ENCODE measurements around the gene SRD5A3.
A peak's percentile ranks its signal among the peaks of the same experiment; 100 is the strongest.

SRD5A3 gene

DNA sequence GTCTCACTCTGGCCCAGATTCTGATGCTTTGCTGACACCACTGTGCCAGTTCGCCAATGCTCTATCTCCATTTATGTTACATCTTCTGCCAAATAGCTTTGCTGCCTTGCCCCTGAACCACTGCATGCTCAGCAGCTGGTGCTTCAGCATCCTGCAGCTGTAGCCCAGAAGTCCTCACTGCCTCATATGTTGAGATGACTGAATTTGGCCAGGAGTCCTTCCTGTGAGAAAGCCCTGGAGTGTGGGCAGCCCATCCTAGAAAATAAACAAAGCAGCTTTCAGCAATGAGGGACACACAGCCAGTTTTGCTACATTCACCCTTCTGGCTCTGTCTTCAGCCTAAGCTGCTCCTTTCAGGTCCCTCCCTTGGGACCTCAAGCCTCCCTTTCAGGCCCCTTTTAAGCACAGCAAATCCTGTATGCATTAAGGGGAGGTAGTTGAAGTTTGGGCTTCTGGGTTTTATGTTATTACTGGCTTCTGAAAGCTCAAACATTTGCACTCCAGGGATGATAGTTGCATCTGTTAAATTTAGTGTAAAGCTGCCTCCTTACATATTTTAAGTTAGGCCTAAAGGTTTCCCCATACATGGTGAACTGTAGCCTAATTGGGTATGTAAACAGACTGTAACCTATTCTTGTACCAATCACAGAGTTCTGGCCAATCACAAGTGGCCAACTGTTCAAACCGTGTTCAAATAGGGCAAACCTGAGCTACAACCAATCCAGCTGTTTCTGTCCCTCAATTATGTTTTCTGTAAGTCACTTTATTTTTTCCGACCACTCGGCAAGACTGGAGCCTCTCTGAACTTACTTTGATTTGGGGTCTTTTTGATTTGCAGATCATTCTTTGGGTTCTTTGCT lies 47.6 kb downstream of the SRD5A3 start:
- Histone ChIP-seq H3K4me1 (ENCODE audit: control insufficient read depth, insufficient read depth, low read length) (peaks cover 11% of the 10 kb centered on the region), H3K27ac (ENCODE audit: insufficient read depth, low read depth, low read length, poor library complexity, severe bottlenecking) (no peak overlapping the region), H3K27me3 (ENCODE audit: control insufficient read depth, insufficient read depth, low read length, poor library complexity, severe bottlenecking) (peaks cover 3% of the 10 kb centered on the region), H3K9me3 (ENCODE audit: control insufficient read depth, low read length) (no peaks in the 10 kb centered on the region), H3K4me3 (ENCODE audit: insufficient read depth, low read depth, low read length) (no peak overlapping the region), H3K36me3 (ENCODE audit: control insufficient read depth, insufficient read depth, low read length) (no peaks in the 10 kb centered on the region)
- WGBS, 2 experiments, result 93 to 94% methylated on average over 4 of the region's 4 CpGs

GRCh38 chr4:55395218-55395528 lies 49.1 kb downstream of the SRD5A3 start:
- H3K27me3 ChIP-seq (ENCODE audit: control insufficient read depth, insufficient read depth, low read length, poor library complexity, severe bottlenecking), result peaks cover 3% of the 10 kb centered on the region
- H3K27ac ChIP-seq (ENCODE audit: insufficient read depth, low read depth, low read length, poor library complexity, severe bottlenecking), result peak overlapping the region; percentile 11
- peaks cover 17% of the 10 kb centered on the region for H3K4me1 ChIP-seq (ENCODE audit: control insufficient read depth, insufficient read depth, low read length)
- H3K4me3 ChIP-seq (ENCODE audit: insufficient read depth, low read depth, low read length), result peak overlapping the region; percentile 86
- H3K9me3 ChIP-seq (ENCODE audit: control insufficient read depth, low read length), result no peaks in the 10 kb centered on the region
- H3K36me3 ChIP-seq (ENCODE audit: control insufficient read depth, insufficient read depth, low read length), result no peaks in the 10 kb centered on the region
- WGBS, 2 experiments, result 1 to 12% methylated on average over 4 of the region's 4 CpGs

DNA sequence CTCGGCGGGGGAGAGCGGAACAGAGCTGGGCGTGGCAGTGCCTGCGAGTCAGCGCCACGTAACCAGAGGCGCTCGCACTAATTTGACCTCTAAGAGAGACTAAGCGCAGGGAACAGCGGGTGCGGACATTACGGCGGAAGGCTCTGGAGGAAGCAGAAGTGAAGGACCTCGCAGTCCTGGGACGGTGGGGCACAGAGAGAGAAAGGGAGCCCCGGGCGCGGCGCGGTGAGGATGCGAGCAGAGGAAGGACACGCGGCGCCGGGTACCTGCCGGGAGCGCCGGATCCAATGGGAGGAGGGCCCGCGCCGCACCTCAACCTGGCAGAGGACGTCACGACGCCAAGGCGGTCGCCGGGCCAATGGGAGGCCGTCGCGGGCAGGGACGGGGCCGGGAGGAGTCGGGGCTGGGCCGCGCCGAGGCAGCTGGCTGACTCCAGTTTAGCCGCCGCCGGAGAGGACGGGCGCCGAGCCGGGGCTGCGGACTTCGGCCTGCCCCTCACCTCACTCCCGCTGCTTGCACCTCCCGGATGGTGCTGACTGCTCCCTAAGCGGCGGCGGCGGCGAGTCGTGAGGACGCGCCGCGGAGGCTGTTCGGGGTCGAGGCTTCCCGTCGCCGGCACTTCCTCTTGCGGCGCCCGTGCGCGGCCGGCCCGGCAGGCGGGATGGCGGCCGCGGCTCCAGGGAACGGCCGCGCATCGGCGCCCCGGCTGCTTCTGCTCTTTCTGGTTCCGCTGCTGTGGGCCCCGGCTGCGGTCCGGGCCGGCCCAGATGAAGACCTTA lies 49.7 kb downstream of the SRD5A3 start, which contains the start of gene TMEM165:
TSS of gene TMEM165 (plus strand) at position 429 of the 779 bp plus-strand sequence. CDS start at position 662, 233 bp downstream.
- H3K9me3 ChIP-seq (ENCODE audit: control insufficient read depth, low read length), result no peaks in the 10 kb centered on the region
- 0% methylated on average over 95 of the region's 95 CpGs for WGBS, 2 experiments
- H3K27ac ChIP-seq (ENCODE audit: insufficient read depth, low read depth, low read length, poor library complexity, severe bottlenecking), result peak within 1 kb of the TSS; percentile 91
- peak within 1 kb of the TSS; percentile 86 for H3K4me3 ChIP-seq (ENCODE audit: insufficient read depth, low read depth, low read length)
- no peaks in the 10 kb centered on the region for H3K36me3 ChIP-seq (ENCODE audit: control insufficient read depth, insufficient read depth, low read length)
- H3K27me3 ChIP-seq (ENCODE audit: control insufficient read depth, insufficient read depth, low read length, poor library complexity, severe bottlenecking), result peaks cover 3% of the 10 kb centered on the region
- peaks cover 17% of the 10 kb centered on the region for H3K4me1 ChIP-seq (ENCODE audit: control insufficient read depth, insufficient read depth, low read length)

DNA sequence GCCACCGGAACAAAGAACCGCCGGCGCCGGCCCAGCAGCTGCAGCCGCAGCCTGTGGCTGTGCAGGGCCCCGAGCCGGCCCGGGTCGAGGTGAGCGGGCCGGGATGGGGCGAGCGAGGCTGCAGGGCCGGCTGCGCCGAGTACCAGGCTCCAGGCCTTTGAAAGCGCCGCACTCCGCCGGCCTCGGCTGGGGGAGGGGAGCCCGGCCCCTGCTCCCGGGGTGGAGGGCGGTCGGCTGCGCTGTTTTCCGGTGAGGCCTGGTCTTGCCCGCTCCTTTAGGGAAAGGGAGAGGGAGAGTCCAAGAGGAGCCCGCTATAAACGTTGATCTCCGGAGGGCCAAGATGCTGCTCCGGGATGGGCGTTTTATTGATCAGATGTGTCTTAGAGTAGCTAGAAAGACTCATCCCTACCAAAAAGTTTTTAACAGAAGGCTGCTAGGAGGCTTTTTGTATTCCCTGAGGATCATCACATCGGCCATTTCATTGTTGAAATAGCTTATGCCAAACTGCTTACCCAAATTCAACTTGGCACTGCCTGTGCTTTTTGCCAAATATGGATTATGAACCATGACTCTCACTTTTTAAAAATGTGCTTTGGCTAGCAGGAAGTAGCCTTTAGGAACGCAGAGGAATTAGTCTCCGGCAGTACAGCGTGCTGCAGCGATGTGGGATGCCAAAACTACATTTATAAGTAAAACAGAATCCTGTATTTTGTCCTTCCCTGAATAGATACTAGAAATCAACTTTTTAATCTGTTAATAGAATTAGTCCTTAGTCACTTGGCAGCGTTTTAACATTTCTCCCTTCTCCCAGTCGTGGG lies 50.5 kb downstream of the SRD5A3 start:
- Histone ChIP-seq H3K27me3 (ENCODE audit: control insufficient read depth, insufficient read depth, low read length, poor library complexity, severe bottlenecking) (peaks cover 3% of the 10 kb centered on the region), H3K27ac (ENCODE audit: insufficient read depth, low read depth, low read length, poor library complexity, severe bottlenecking) (peak overlapping the region; percentile 91), H3K4me3 (ENCODE audit: insufficient read depth, low read depth, low read length) (peak overlapping the region; percentile 86), H3K4me1 (ENCODE audit: control insufficient read depth, insufficient read depth, low read length) (peaks cover 17% of the 10 kb centered on the region), H3K9me3 (ENCODE audit: control insufficient read depth, low read length) (no peaks in the 10 kb centered on the region), H3K36me3 (ENCODE audit: control insufficient read depth, insufficient read depth, low read length) (no peaks in the 10 kb centered on the region)
- WGBS, 2 experiments, result 0 to 1% methylated on average over 41 of the region's 41 CpGs

DNA sequence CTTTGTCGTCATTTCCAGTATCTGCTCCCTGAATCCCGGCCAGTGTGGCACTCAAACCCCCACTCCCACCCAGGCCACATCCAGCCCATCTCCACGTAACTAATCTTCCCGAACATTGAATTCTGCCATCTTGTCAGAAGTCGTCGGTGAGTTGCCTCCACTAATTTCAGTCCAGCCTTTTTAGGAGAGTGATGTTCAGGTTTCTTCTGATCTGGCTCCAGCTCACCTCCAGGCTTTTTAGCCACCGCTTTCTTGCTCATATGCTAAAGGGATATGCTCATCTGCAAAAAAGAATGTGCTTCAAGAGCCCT lies 51.0 kb downstream of the SRD5A3 start:
- H3K36me3 ChIP-seq (ENCODE audit: control insufficient read depth, insufficient read depth, low read length), result no peaks in the 10 kb centered on the region
- peak overlapping the region; percentile 86 for H3K4me3 ChIP-seq (ENCODE audit: insufficient read depth, low read depth, low read length)
- H3K27me3 ChIP-seq (ENCODE audit: control insufficient read depth, insufficient read depth, low read length, poor library complexity, severe bottlenecking), result peaks cover 3% of the 10 kb centered on the region
- no peak overlapping the region for H3K27ac ChIP-seq (ENCODE audit: insufficient read depth, low read depth, low read length, poor library complexity, severe bottlenecking)
- WGBS, 2 experiments, result 4 to 5% methylated on average over 7 of the region's 7 CpGs
- no peaks in the 10 kb centered on the region for H3K9me3 ChIP-seq (ENCODE audit: control insufficient read depth, low read length)
- H3K4me1 ChIP-seq (ENCODE audit: control insufficient read depth, insufficient read depth, low read length), result peaks cover 17% of the 10 kb centered on the region

- 16 to 24% methylated on average over 15 of the region's 15 CpGs for WGBS, 2 experiments
- Histone ChIP-seq H3K4me3 (ENCODE audit: insufficient read depth, low read depth, low read length) (peak overlapping the region; percentile 86), H3K27ac (ENCODE audit: insufficient read depth, low read depth, low read length, poor library complexity, severe bottlenecking) (no peak overlapping the region), H3K9me3 (ENCODE audit: control insufficient read depth, low read length) (no peaks in the 10 kb centered on the region), H3K4me1 (ENCODE audit: control insufficient read depth, insufficient read depth, low read length) (peaks cover 17% of the 10 kb centered on the region), H3K27me3 (ENCODE audit: control insufficient read depth, insufficient read depth, low read length, poor library complexity, severe bottlenecking) (peaks cover 3% of the 10 kb centered on the region), H3K36me3 (ENCODE audit: control insufficient read depth, insufficient read depth, low read length) (no peaks in the 10 kb centered on the region)
These were observed 51.7 kb downstream of the SRD5A3 start for GRCh38 chr4:55397520-55398321.

DNA sequence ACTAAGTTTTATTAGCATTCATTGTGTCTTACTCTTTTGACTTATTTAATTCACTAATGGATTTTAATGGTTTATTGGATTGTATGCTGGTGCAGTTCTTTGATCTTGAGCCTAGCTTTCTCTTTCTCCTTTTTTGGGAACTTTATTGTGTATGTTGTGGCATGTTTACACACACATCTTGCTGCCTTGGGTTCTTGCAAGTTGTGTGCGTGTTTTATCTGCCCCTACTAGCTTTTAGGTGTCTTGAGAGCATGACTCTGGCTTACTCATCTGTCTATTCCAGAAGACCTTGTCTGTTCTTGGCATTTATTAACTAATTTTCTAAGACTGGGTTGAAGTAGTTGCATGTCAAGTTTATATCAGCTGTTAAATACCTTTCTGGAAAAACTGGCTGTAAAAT lies 52.4 kb downstream of the SRD5A3 start:
- Histone ChIP-seq H3K4me3 (ENCODE audit: insufficient read depth, low read depth, low read length) (peak overlapping the region; percentile 86), H3K36me3 (ENCODE audit: control insufficient read depth, insufficient read depth, low read length) (no peaks in the 10 kb centered on the region), H3K27me3 (ENCODE audit: control insufficient read depth, insufficient read depth, low read length, poor library complexity, severe bottlenecking) (peaks cover 3% of the 10 kb centered on the region), H3K9me3 (ENCODE audit: control insufficient read depth, low read length) (no peaks in the 10 kb centered on the region), H3K27ac (ENCODE audit: insufficient read depth, low read depth, low read length, poor library complexity, severe bottlenecking) (no peak overlapping the region), H3K4me1 (ENCODE audit: control insufficient read depth, insufficient read depth, low read length) (peaks cover 17% of the 10 kb centered on the region)
- 54 to 70% methylated on average over 1 of the region's 1 CpG for WGBS, 2 experiments

DNA sequence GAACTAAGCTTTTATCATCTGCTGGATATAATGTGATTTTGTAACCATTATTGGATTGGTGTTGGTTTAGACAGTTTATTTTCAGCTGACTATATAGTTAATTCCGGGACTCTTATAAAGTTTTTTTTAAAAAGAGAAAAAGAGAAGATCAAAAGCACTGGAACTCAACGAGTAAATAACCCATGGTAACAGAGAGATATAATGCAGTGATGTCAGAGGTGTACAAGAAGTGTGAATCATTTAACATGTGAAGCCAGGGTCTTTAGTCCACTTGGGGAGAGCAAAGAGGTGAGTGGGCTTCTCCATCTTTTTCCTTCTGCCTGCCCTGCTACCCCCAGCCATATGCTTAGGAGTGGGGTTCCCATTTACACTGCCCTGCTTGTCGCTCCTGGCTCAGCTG lies 52.9 kb downstream of the SRD5A3 start:
- Histone ChIP-seq H3K36me3 (ENCODE audit: control insufficient read depth, insufficient read depth, low read length) (peaks cover 5% of the 10 kb centered on the region), H3K27me3 (ENCODE audit: control insufficient read depth, insufficient read depth, low read length, poor library complexity, severe bottlenecking) (peaks cover 3% of the 10 kb centered on the region), H3K27ac (ENCODE audit: insufficient read depth, low read depth, low read length, poor library complexity, severe bottlenecking) (no peak overlapping the region), H3K4me3 (ENCODE audit: insufficient read depth, low read depth, low read length) (no peak overlapping the region), H3K9me3 (ENCODE audit: control insufficient read depth, low read length) (no peaks in the 10 kb centered on the region), H3K4me1 (ENCODE audit: control insufficient read depth, insufficient read depth, low read length) (peaks cover 17% of the 10 kb centered on the region)
- WGBS, 2 experiments, result 77 to 91% methylated on average over 3 of the region's 3 CpGs

DNA sequence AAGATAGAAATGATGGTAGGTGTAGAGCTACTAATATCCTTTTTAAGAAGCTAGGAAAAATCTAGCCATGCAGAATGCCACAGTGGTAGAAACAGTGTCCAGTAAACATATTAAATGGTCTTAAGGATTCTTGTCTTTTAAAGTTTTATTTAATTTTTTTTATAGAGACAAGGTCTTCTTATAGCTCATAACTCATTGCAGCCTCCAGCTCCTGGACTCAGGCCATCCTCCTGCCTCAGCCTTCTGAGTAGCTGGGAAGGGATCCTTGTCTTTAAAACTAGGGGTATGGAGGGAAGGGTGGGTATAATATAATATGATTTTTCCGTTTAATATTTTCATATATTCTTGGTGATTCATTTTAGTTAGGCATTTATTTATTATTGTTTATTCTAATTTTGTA lies 53.5 kb downstream of the SRD5A3 start:
- no peak overlapping the region for H3K4me3 ChIP-seq (ENCODE audit: insufficient read depth, low read depth, low read length)
- no peak overlapping the region for H3K27ac ChIP-seq (ENCODE audit: insufficient read depth, low read depth, low read length, poor library complexity, severe bottlenecking)
- H3K36me3 ChIP-seq (ENCODE audit: control insufficient read depth, insufficient read depth, low read length), result peaks cover 6% of the 10 kb centered on the region
- WGBS, 2 experiments, result no CpG with 5 or more reads among the region's 1 CpG
- H3K9me3 ChIP-seq (ENCODE audit: control insufficient read depth, low read length), result no peaks in the 10 kb centered on the region
- peaks cover 17% of the 10 kb centered on the region for H3K4me1 ChIP-seq (ENCODE audit: control insufficient read depth, insufficient read depth, low read length)
- H3K27me3 ChIP-seq (ENCODE audit: control insufficient read depth, insufficient read depth, low read length, poor library complexity, severe bottlenecking), result peaks cover 3% of the 10 kb centered on the region
